Neural cell (in vitro differentiated cells): ENCODE measurements around the gene XKR3.
"Not testable (repeated sequence)": the region's sequence is repeated elsewhere in the genome, so short reads cannot be mapped to it uniquely, and the experiment has no call there.

Experiments used
- EP300 ChIP-seq: fragments of 450-650 bp; conservative IDR thresholded peaks from 2 replicates; pipeline ENCODE4 v1.6.1; 2014; ENCODE audit warnings: antibody characterized with exemption, mild to moderate bottlenecking, moderate library complexity; ENCODE audit not compliant: poor library complexity, severe bottlenecking
- POLR2AphosphoS5 ChIP-seq: IDR thresholded peaks from 2 replicates; pipeline ENCODE4 v1.6.1; 2012
- RAD21 ChIP-seq: fragments of 450-650 bp; conservative IDR thresholded peaks from 2 replicates; pipeline ENCODE4 v1.6.1; 2014; ENCODE audit warnings: antibody characterized with exemption, mild to moderate bottlenecking, moderate library complexity
- SMC3 ChIP-seq: fragments of 450-650 bp; conservative IDR thresholded peaks from 2 replicates; pipeline ENCODE4 v1.6.1; 2014; ENCODE audit warnings: antibody characterized with exemption, mild to moderate bottlenecking, moderate library complexity; ENCODE audit not compliant: poor library complexity
- TAF1 ChIP-seq: IDR thresholded peaks from 2 replicates; pipeline ENCODE4 v1.6.1; 2012; ENCODE audit warnings: low read depth
- TF ChIP-seq, protein P1 (sequence below): fragments of 450-650 bp; IDR thresholded peaks from 2 replicates; pipeline ENCODE4 v1.5.1; 2014; ENCODE audit warnings: antibody characterized with exemption, mild to moderate bottlenecking, moderate library complexity; ENCODE audit not compliant: poor library complexity, severe bottlenecking
- TF ChIP-seq, protein P2 (sequence below): IDR thresholded peaks from 2 replicates; pipeline ENCODE4 v1.6.1; 2012; ENCODE audit warnings: borderline replicate concordance

DNA sequence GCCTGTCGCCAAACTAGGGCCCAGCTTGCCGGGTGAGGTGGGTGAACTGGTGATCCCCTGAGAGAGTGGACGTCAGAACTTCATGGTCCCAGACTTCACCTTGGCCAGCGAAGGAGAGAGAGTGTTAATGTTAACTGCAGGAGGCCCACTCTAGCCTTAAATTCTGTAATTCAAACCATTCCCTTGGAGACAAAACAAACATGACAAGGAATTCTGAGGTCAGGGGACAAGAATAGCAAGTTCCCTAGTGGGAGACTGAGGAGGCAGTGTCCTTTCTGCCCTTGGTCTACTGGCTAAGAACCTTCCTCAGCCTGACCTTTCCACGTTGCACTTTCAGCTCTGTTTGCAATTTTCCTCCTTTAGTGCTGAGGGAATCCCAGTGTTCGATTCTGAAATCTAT lies 44.4 kb upstream of the XKR3 start:
- TF ChIP-seq EP300, SMC3, POLR2AphosphoS5, TAF1, RAD21: not testable (repeated sequence)
- TF ChIP-seq, protein P1, sequence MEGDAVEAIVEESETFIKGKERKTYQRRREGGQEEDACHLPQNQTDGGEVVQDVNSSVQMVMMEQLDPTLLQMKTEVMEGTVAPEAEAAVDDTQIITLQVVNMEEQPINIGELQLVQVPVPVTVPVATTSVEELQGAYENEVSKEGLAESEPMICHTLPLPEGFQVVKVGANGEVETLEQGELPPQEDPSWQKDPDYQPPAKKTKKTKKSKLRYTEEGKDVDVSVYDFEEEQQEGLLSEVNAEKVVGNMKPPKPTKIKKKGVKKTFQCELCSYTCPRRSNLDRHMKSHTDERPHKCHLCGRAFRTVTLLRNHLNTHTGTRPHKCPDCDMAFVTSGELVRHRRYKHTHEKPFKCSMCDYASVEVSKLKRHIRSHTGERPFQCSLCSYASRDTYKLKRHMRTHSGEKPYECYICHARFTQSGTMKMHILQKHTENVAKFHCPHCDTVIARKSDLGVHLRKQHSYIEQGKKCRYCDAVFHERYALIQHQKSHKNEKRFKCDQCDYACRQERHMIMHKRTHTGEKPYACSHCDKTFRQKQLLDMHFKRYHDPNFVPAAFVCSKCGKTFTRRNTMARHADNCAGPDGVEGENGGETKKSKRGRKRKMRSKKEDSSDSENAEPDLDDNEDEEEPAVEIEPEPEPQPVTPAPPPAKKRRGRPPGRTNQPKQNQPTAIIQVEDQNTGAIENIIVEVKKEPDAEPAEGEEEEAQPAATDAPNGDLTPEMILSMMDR, result not testable (repeated sequence)
- TF ChIP-seq, protein P2, sequence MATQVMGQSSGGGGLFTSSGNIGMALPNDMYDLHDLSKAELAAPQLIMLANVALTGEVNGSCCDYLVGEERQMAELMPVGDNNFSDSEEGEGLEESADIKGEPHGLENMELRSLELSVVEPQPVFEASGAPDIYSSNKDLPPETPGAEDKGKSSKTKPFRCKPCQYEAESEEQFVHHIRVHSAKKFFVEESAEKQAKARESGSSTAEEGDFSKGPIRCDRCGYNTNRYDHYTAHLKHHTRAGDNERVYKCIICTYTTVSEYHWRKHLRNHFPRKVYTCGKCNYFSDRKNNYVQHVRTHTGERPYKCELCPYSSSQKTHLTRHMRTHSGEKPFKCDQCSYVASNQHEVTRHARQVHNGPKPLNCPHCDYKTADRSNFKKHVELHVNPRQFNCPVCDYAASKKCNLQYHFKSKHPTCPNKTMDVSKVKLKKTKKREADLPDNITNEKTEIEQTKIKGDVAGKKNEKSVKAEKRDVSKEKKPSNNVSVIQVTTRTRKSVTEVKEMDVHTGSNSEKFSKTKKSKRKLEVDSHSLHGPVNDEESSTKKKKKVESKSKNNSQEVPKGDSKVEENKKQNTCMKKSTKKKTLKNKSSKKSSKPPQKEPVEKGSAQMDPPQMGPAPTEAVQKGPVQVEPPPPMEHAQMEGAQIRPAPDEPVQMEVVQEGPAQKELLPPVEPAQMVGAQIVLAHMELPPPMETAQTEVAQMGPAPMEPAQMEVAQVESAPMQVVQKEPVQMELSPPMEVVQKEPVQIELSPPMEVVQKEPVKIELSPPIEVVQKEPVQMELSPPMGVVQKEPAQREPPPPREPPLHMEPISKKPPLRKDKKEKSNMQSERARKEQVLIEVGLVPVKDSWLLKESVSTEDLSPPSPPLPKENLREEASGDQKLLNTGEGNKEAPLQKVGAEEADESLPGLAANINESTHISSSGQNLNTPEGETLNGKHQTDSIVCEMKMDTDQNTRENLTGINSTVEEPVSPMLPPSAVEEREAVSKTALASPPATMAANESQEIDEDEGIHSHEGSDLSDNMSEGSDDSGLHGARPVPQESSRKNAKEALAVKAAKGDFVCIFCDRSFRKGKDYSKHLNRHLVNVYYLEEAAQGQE, result not testable (repeated sequence)
